Endodermal cell (in vitro differentiated cells): ENCODE data around the gene KIF26A. TPM values are rescaled to one million over a fixed set of nuclear protein-coding genes. Genes with fewer than 3 reads are reported as not detected.

Experiments used
- DNase-seq: peaks from one replicate; pipeline ENCODE4 v3.0.0-alpha.2; 2017
- H3K27ac ChIP-seq: 2 replicates; pipeline ENCODE4 v1.5.1; 2013; ENCODE audit warnings: mild to moderate bottlenecking, low read depth, low read length, moderate library complexity
- H3K27me3 ChIP-seq: 2 replicates; pipeline ENCODE4 v1.6.1; 2013; ENCODE audit warnings: mild to moderate bottlenecking, low read length, moderate library complexity; ENCODE audit not compliant: insufficient read depth, control insufficient read depth, poor library complexity, severe bottlenecking
- H3K36me3 ChIP-seq: 2 replicates; pipeline ENCODE4 v1.7.0; 2013; ENCODE audit warnings: mild to moderate bottlenecking, low read length, moderate library complexity; ENCODE audit not compliant: control insufficient read depth, insufficient read depth
- H3K4me1 ChIP-seq: one replicate; pipeline ENCODE4 v1.7.0; 2013; ENCODE audit warnings: low read length; ENCODE audit not compliant: control insufficient read depth, insufficient read depth
- H3K4me3 ChIP-seq: 2 replicates; pipeline ENCODE4 v1.5.1; 2013; ENCODE audit warnings: mild to moderate bottlenecking, low read length, moderate library complexity
- H3K9ac ChIP-seq: 2 replicates; pipeline ENCODE4 v1.6.1; 2013; ENCODE audit warnings: mild to moderate bottlenecking, low read length, moderate library complexity; ENCODE audit not compliant: poor library complexity, severe bottlenecking; ENCODE audit errors: extremely low read depth
- H3K9me3 ChIP-seq: 2 replicates; pipeline ENCODE4 v1.6.1; 2013; ENCODE audit warnings: mild to moderate bottlenecking, low read length, moderate library complexity; ENCODE audit not compliant: control insufficient read depth
- H3K27ac Mint-ChIP-seq: 2 replicates; pipeline ENCODE4 v1.8.0; 2020; ENCODE audit warnings: mixed read lengths
- H3K27me3 Mint-ChIP-seq: 2 replicates; pipeline ENCODE4 v1.8.0; 2021; ENCODE audit warnings: mild to moderate bottlenecking, mixed read lengths; ENCODE audit not compliant: insufficient read depth
- H3K36me3 Mint-ChIP-seq: 2 replicates; pipeline ENCODE4 v1.8.0; 2020; ENCODE audit warnings: low read depth, mixed read lengths
- H3K4me1 Mint-ChIP-seq: 2 replicates; pipeline ENCODE4 v1.8.0; 2020; ENCODE audit warnings: mixed read lengths
- H3K4me3 Mint-ChIP-seq: 2 replicates; pipeline ENCODE4 v1.8.0; 2020; ENCODE audit warnings: mild to moderate bottlenecking, moderate library complexity, mixed read lengths
- H3K9me3 Mint-ChIP-seq: 2 replicates; pipeline ENCODE4 v1.8.0; 2020; ENCODE audit warnings: mild to moderate bottlenecking, mixed read lengths
- WGBS, 2 experiments: methylation state at CpG; one replicate each; pipeline versions ENCODE4 v1.1.5 to v1.1.7; 2013; ENCODE audit warnings: missing lambda C conversion rate in 2 of 2, mixed read lengths in 1 of 2; ENCODE audit not compliant: insufficient coverage in 1 of 2, insufficient read length in 1 of 2; 5-methylcytosine and 5-hydroxymethylcytosine counted together
- total RNA-seq, 2 donors: library from RNA; stranded (reverse); fragmentation: NEBNext Ultra II Directional in 1 of 2; extraction: Animal tissue kit (Norgen Biotek cat#: 25700) in 1 of 2; gene quantifications; 2 replicates in 1 of 2; 3 replicates in 1 of 2; pipeline ENCODE4 v1.2.1, GENCODE V29; 2021
- TF ChIP-seq, protein P1 (sequence below): fragments of 200-600 bp; sonication (generic); conservative IDR thresholded peaks from 2 replicates; pipeline ENCODE4 v1.5.0; 2021; ENCODE audit warnings: antibody characterized with exemption, mild to moderate bottlenecking

Gene KIF26A
- total RNA-seq, 2 donors from 2014 or later: 36.7 to 54.8 TPM

DNA sequence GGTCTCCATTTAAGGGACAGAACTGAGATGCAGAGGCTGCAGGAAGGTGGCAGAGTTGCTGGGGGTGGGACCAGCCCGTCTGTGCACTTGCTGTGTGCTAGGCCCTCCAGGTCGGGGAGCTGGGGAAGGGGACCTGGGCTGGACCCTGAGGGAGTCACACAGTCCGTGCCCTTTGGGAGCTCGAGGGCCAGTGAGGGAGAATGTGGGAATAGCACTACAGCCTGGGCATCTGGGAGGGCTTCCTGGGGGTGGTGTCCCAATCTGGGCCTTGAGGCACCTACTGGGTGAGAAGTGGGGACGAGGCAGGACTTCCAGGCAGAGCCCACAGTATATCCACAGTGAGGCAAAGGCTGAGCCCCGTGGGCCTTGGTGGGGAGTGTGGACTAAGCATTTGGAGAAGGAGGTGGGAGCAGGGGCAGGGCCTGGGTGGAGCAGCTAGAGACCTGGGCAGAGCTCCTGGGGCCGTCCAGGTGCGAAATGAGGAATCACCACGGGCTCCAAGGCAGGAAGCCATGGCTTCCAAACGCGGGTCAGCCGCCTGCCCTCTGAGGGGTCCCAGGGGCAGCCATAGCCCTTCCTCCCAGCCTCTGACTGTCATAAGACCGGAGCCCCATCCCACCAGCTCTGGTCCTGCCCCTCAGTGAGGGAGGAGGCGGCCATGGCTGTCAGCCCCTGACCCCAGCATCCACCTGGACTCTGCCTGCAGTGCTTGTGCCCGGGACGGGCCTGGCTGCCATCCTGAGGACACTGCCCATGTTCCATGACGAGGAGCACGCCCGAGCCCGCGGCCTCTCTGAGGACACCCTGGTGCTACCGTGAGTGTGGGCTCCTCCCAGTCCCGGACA is 46.2 kb upstream of the KIF26A start:
- H3K27me3 ChIP-seq: no peaks in the 10 kb centered on the region
- H3K27ac ChIP-seq: no peak overlapping the region
- no peaks in the 10 kb centered on the region for H3K9me3 ChIP-seq
- Mint-ChIP-seq H3K27ac (no peak overlapping the region), H3K36me3 (no peaks in the 10 kb centered on the region), H3K9me3 (no peaks in the 10 kb centered on the region), H3K4me1 (peaks cover 5% of the 10 kb centered on the region), H3K4me3 (no peak overlapping the region), H3K27me3 (peaks cover 5% of the 10 kb centered on the region)
- TF ChIP-seq, protein P1, sequence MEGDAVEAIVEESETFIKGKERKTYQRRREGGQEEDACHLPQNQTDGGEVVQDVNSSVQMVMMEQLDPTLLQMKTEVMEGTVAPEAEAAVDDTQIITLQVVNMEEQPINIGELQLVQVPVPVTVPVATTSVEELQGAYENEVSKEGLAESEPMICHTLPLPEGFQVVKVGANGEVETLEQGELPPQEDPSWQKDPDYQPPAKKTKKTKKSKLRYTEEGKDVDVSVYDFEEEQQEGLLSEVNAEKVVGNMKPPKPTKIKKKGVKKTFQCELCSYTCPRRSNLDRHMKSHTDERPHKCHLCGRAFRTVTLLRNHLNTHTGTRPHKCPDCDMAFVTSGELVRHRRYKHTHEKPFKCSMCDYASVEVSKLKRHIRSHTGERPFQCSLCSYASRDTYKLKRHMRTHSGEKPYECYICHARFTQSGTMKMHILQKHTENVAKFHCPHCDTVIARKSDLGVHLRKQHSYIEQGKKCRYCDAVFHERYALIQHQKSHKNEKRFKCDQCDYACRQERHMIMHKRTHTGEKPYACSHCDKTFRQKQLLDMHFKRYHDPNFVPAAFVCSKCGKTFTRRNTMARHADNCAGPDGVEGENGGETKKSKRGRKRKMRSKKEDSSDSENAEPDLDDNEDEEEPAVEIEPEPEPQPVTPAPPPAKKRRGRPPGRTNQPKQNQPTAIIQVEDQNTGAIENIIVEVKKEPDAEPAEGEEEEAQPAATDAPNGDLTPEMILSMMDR: no peak
- H3K36me3 ChIP-seq: no peaks in the 10 kb centered on the region
- 90 to 92% methylated on average over 10 to 23 of the region's 23 CpGs for WGBS, 2 experiments
- H3K4me3 ChIP-seq: no peak overlapping the region
- no peak overlapping the region for H3K9ac ChIP-seq
- H3K4me1 ChIP-seq: no peaks in the 10 kb centered on the region
- DNase-seq: peak; percentile 45

DNA sequence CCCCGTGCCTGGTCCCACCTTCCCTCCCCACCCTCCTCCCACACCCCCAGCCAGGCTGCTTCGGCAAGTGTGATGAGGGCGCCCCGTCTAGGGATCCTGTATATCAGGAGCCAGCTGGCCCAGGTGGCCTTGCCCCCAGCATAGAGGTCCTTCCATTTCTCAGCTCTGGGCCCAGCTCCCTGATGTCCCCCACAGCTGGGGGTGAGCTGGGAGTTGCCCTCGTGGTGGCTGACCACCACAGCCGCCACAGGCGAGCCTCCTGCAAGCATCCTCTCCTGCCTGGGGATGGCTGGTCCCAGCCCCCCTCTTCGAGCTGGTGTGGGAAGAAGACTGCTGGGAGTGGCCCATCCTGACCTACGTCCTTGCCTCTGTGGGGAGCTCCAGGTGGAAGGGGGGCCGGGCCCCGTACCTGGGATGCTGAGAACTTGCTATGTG is 45.4 kb upstream of the KIF26A start:
- Histone ChIP-seq H3K9me3 (no peaks in the 10 kb centered on the region), H3K27ac (no peak overlapping the region), H3K4me3 (no peak overlapping the region), H3K36me3 (no peaks in the 10 kb centered on the region), H3K4me1 (no peaks in the 10 kb centered on the region), H3K9ac (no peak overlapping the region), H3K27me3 (no peaks in the 10 kb centered on the region)
- no peaks in the 10 kb centered on the region for H3K9me3 Mint-ChIP-seq
- H3K27me3 Mint-ChIP-seq: peaks cover 3% of the 10 kb centered on the region
- DNase-seq: peak; percentile 57
- peaks cover 5% of the 10 kb centered on the region for H3K4me1 Mint-ChIP-seq
- no peak overlapping the region for H3K4me3 Mint-ChIP-seq
- H3K27ac Mint-ChIP-seq: no peak overlapping the region
- TF ChIP-seq, protein P1: no peak
- WGBS, 2 experiments: 91 to 93% methylated on average over 3 to 11 of the region's 11 CpGs
- no peaks in the 10 kb centered on the region for H3K36me3 Mint-ChIP-seq

- Mint-ChIP-seq H3K4me3 (no peak overlapping the region), H3K9me3 (no peaks in the 10 kb centered on the region), H3K27me3 (peaks cover 3% of the 10 kb centered on the region), H3K4me1 (peaks cover 5% of the 10 kb centered on the region), H3K27ac (no peak overlapping the region), H3K36me3 (no peaks in the 10 kb centered on the region)
- H3K27me3 ChIP-seq: no peaks in the 10 kb centered on the region
- H3K4me1 ChIP-seq: no peaks in the 10 kb centered on the region
- no peak for DNase-seq
- H3K36me3 ChIP-seq: no peaks in the 10 kb centered on the region
- H3K27ac ChIP-seq: no peak overlapping the region
- WGBS, 2 experiments: 87 to 94% methylated on average over 7 to 18 of the region's 18 CpGs
- no peaks in the 10 kb centered on the region for H3K9me3 ChIP-seq
- no peak overlapping the region for H3K9ac ChIP-seq
- H3K4me3 ChIP-seq: no peak overlapping the region
- TF ChIP-seq, protein P1: no peak
Measured at GRCh38 chr14:104093366-104094055, 44.9 kb upstream of the KIF26A start.
